T follicular helper cell (primary cell): ENCODE results near the gene KIAA1549.

Experiments
- DNase-seq: peaks from one replicate; pipeline ENCODE4 v3.0.0-alpha.2; 2020; ENCODE audit warnings: low read depth

Gene KIAA1549

DNA sequence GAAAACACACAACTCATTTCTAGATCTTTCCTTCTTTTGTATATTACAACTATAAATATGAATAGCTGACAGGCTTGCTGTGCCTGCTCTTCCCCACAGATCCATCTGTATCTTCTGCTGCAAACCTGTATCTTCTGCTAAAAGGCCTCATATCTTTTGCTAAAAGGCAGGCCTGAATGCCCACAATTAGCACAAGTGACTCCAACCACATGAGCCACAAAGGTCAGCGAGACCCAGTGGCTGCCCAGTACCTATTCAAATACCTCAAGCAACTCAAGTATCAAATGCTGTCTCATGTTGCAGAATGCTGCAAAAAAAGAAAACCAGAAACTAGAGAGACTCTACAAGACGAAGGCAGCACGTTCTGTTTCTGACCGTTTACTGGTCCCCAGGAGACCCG, 128.7 kb downstream of the KIAA1549 start:
- no peak for DNase-seq

- no peak for DNase-seq
These were observed 131.5 kb downstream of the KIAA1549 start for GRCh38 chr7:138849701-138850100.

DNA sequence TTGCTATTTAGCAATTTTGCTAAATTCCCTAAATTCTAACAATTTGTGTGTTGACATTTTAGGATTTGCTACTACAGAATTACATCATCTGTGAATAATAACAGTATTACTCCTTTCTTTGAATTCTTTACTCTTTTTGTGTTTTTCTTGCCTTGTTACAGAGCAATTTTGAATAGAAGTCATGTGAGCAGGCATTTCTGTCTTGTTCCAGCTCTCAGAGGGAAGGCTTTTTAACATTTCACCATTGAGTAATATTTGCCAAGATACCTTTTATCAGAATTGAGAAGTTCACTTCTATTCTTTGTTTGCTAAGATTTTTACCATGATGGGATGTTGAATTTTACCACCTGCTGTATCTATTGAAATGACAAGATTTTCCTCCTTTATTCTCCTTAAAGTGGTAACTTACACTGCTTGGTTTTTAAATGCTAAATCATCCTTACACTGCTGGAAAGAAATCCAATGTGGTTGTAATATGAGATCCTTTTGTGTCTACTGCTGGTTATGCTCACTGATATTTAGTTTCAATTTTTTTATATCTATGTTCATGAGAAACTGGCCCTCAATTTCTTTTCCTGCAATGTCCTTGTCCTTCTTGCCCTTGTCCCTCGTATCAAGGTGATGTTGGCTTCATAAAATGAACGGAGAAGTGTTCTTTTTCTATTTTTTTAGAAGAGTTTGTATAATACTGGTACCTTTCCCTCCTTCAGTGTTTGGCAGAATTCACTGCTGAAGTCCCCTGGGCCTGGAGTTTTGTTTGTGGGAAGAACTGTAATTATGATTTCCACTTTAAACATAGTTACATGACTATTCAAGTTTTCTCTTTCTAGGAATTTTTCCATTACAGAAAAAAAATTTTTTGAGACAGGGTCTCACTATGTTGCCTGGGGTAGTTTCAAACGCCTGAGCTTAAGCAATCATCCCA, 132.9 kb downstream of the KIAA1549 start:
- DNase-seq, result no peak

DNA sequence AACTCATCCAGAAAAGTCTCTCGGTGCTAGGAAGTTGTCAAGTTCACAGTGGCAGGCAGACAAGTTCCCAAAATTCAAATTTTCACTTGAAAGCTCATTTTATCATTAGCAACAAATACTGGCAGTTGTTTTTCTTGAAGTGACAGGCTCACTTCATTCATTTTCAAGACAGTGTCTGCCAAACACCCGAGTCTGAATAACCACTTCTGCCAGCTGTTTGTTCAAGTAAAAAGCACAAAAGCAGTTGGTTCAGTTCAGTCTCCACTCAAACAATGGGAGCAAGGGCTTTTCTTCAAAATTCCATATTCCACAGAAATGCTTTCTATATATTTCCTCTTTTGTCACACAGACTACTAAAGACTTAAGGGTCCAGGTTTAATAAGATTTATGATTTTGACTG, 135.5 kb downstream of the KIAA1549 start:
- no peak for DNase-seq

- DNase-seq, result no peak
These were observed 137.3 kb downstream of the KIAA1549 start for GRCh38 chr7:138843632-138844580.

GRCh38 chr7:138842111-138842510, 139.1 kb downstream of the KIAA1549 start:
- no peak for DNase-seq

- no peak for DNase-seq
These were observed 143.0 kb downstream of the KIAA1549 start for GRCh38 chr7:138838166-138838565.

- no peak for DNase-seq
These were observed 143.6 kb downstream of the KIAA1549 start for GRCh38 chr7:138837627-138838026.

DNA sequence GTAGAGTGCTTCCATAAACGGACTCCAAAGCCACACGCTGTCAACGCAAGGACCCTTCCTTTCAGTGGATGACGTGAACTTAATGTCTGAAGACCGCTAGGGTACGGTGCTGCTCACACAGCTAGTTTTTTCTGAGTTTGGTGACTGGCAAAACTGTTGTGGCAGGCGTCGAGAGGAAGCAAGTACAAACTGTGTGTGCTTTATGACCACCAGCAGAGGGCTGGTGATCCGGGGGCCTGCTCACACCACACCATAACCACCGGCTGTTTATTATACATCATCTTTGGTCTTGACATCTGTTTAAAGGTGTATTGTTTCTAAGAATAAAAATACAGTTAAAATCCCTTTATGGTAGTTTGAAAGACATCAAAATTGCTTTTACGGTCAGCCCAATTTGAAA, 146.1 kb downstream of the KIAA1549 start:
- DNase-seq, result no peak

GRCh38 chr7:138834583-138834982, 146.6 kb downstream of the KIAA1549 start:
- no peak for DNase-seq

GRCh38 chr7:138833596-138833995, 147.6 kb downstream of the KIAA1549 start:
- DNase-seq, result no peak

DNA sequence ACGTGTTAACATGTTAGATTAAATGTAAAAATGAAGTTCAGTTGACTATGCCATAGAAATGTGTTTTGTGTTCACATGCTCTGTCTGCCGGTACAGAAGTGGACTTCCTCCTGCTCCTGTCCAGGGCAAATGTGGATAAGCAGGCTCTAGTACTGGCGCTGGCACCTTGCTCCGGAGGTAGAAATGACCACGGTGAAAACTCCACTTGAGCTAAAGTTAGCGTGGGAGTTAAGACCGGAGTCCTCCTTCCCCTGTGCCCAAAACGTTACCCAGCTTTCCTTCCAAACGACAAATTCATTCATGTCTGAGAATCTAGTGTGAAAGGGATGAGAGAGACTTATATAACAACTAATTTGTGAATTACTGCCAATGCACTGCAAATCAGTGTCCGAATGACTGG, 148.2 kb downstream of the KIAA1549 start:
- DNase-seq, result no peak

- DNase-seq, result no peak
These were observed 151.9 kb downstream of the KIAA1549 start for GRCh38 chr7:138829335-138829734.

GRCh38 chr7:138828302-138828701, 152.9 kb downstream of the KIAA1549 start:
- no peak for DNase-seq

DNA sequence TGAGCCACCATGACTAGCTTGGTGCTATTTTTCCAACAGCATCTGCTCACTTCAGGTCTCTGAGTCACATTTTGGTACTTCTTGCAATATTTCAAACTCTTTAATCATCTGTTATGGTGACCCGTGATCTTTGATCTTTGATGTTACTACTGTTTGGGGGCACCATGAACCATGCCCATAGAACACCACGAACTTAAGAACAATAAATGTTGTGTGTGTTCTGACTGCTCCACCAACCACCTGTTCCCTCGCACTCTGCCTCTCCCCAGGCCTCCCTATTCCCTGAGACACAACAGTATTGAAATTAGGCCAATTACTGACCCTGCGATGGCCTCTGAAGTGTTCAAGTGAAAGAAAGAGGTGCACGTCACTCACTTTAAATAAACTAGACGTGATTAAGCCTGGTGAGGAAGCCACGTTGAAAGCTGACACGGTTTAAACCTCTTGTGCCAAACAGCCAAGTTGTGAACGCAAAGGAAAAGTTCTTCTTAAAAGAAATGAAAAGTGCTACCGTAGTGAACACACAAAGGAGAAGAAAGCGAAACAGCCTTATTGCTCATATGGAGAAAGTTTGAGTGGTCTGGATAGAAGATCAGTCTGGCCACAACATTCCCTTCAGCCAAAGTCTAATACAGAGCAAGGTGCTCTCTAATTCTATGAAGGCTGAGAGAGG, 156.0 kb downstream of the KIAA1549 start:
- DNase-seq, result no peak

DNA sequence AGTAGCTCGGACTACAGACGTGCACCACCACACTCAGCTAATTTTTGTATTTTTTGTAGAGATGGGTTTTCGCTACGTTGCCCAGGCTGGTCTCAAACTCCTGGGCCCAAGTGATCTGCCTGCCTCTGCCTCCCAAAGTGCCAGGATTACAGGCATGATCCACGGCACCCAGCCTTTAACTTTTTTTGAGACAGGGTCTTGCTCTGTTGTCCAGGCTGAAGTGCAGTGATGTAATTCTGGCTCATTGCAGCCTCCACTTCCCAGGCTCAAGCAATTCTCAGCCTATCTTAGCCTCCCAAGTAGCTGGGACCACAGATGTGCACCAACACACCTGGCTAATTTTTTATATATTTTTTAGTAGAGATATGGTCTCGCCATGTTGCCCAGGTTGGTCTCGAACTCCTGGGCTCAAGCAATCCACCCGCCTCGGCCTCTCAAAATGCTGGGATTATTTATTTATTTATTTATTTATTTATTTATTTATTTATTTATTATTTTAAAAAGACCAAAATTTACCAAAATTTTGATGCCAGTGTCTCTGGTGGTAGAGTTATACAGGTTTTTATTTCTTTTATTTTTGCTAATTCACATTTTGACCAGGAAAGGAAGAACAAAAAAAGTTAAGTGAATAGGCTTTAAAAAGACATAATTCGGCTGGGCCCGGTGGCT, 158.2 kb downstream of the KIAA1549 start:
- no peak for DNase-seq

GRCh38 chr7:138821912-138822311, 159.3 kb downstream of the KIAA1549 start:
- DNase-seq, result no peak

GRCh38 chr7:138819625-138820024, 161.6 kb downstream of the KIAA1549 start:
- DNase-seq, result no peak

- DNase-seq, result no peak
These were observed 164.5 kb downstream of the KIAA1549 start for GRCh38 chr7:138816650-138817049.

GRCh38 chr7:138814816-138815332, 166.3 kb downstream of the KIAA1549 start:
- DNase-seq, result no peak

DNA sequence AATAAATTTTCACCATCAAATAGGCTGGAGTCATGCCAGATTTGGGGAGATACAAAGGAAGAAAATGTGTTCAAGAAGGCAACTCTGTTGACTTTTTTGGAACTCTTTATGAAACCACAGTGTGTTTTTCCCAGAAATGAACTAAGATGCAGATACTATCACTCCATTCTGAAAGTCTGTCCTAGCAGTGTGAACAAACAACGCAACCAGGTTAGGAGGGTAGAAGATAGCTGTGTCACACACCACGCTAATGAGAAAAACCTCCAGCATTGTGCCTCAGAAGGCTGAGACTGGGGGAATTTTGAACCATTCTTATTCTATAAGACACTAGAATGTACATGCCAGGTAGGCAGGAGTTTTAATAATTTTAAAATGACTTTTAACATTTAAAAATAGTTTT, 167.2 kb downstream of the KIAA1549 start:
- DNase-seq, result no peak
